GM12873 (cell line): ENCODE results near the gene VAPB.

Source experiments
- TF ChIP-seq, protein P1 (sequence below): IDR thresholded peaks from 2 replicates; pipeline ENCODE4 v1.5.1; 2012; ENCODE audit warnings: low read depth, mild to moderate bottlenecking, moderate library complexity, low read length, control low read depth; ENCODE audit not compliant: insufficient read depth; ENCODE audit errors: missing control alignments

Gene VAPB

DNA sequence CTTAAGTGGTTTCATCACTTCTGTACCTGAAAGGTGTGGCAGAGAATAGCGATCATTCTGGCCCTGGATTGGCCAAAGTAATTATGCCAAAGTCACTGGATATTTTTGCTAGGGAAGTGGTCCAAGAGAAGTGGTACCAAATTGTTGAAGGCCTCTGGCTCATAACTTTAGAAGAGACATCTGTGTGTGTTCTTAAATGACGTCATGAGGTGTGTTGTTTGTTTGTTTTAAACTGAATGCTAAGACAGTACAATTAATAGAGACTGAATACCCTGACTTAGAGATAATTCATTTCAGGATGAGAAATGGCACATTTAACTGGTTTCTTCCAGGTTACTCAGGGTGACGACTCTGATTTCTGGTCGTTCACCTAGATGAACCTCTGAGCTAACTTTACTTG, 3.3 kb downstream of the VAPB start:
- TF ChIP-seq, protein P1, sequence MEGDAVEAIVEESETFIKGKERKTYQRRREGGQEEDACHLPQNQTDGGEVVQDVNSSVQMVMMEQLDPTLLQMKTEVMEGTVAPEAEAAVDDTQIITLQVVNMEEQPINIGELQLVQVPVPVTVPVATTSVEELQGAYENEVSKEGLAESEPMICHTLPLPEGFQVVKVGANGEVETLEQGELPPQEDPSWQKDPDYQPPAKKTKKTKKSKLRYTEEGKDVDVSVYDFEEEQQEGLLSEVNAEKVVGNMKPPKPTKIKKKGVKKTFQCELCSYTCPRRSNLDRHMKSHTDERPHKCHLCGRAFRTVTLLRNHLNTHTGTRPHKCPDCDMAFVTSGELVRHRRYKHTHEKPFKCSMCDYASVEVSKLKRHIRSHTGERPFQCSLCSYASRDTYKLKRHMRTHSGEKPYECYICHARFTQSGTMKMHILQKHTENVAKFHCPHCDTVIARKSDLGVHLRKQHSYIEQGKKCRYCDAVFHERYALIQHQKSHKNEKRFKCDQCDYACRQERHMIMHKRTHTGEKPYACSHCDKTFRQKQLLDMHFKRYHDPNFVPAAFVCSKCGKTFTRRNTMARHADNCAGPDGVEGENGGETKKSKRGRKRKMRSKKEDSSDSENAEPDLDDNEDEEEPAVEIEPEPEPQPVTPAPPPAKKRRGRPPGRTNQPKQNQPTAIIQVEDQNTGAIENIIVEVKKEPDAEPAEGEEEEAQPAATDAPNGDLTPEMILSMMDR, result no peak

DNA sequence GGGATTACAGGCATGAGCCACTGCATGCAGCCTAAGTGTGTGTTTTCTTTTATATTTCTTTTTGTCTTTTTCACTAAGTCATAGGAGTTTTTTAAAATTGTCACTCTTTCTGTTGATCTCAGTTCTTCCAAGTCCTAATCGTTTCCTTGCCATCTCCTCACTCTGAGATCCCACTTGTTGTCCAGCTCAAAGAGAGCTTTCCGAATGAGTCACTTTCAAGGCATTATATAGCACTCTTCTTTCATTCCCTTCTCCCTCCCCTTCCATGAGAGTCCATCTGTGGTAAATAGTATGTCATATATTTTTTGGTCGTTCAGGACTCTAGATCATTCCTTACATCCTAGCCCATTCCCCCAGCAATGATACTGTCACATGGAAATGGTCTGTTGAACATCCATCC, 4.3 kb downstream of the VAPB start:
- TF ChIP-seq, protein P1, result no peak

DNA sequence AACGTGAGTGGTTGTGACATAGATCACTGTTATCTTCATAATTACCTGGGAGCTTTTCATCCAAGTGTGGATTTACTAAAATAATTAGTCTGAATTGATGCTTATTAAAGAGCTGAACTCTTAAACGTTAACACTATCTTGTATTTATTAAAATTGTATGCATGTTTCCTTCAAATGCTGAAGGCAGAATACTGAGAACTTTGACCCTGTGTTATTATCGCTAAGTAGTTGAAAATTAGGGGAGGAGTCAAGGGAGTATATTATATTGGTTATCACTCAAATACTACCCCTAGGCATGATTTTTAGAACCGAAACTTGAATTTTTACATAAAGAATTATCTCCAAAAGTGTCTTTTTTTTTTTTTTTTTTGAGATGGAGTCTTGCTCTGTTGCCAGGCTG, 5.8 kb downstream of the VAPB start:
- TF ChIP-seq, protein P1, result no peak

DNA sequence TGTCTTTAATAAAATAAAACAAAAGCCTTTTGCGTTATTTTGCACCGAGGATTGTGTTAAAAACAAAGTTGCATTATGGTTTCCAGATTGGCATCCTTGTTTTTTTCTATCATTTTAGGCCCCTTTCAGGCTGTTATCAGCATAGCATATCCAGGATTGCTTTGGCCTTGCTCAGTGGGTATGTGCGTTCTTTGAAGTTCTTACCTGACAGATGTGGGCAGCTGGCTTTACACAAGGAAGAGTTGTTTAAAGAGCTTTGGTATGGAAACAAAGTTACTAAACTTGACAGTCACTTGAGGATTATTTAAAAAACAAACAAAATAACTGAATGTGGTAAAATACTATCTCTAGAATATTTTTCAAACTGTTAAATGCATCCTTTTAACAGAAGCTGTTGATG, 6.6 kb downstream of the VAPB start:
- TF ChIP-seq, protein P1, result no peak

DNA sequence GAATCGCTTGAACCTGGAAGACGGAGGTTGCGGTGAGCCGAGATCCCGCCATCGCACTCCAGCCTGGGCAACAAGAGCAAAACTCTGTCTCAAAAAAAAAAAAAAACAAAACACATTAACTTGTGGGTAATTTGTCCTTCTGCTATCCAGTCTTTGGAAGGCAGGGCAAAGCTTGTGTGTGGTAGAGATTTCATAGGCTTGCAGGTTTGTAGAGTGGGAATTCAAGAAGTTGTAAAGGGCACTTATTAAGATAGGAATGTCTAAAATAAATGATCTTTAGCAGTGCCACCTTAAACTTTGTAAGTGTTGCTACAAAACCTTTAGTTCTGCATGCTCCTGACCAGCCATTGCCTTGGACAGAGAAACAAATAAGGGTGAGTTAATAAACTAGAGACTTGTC, 8.4 kb downstream of the VAPB start:
- TF ChIP-seq, protein P1, result no peak

DNA sequence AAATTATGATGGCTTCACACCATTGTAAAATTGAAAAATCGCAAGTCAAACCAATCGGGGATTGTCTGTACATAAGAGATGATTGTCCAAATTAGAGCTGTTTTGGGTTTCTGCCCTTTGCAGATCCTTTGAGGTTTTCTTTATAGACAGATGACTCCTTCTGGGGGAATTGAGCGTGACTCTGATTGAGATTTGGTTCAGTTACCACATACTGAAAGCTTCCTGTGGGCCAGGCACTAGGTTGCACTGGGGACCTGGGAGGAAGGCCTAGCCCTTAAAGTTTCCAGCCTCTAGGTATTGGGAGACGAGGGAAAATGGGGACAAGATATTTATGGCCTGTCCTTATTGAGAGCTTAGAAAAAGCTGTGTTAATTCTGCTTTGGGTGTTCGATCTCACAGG, 9.2 kb downstream of the VAPB start:
- TF ChIP-seq, protein P1, result no peak

DNA sequence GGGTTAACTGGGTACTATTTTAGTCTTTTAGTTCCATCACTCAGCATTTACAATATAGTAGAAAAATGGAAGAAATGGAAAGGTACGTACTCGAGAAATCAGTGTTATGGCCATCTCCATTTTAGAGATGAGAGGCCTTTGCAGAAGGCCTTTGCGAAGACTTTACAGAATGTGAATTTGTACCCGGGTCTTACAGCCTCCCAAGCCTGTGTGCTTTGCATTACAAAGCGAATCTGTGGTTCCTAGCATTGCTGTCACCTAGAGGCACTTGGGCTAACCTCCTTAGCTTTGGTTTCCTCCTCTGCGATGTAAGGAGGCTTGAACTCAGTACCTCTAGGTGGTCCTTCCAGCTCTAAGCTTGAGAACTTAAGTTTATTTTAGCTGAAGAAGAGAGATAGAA, 10.9 kb downstream of the VAPB start:
- TF ChIP-seq, protein P1, result no peak
